CD4-positive, alpha-beta T cell treated with Interleukin-15 for 1 hour (primary cell): ENCODE data around the gene PAEP.

Experiments
- DNase-seq: peaks from one replicate; pipeline ENCODE4 v3.0.0-alpha.2; 2020

The PAEP gene

DNA sequence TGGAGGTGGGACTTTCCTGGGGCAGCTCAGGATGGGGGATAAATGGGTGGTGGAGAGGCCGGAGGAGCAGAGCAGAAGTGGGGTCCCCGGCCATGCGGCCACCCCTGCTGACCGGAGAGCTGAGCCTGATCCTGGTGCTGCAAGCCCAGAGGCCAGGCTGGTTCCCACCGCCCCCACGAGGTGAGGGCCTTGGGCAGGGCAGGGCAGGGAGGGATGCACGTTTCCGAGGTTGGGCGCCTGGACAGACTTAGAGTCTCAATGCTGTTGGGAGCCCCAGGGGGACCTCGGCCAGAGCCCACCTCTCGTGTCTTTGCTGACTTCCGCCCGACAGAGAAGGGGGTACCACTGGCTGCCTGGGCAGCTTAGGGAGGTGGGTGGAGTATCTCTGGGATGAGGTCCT is 10.1 kb upstream of the PAEP start:
- DNase-seq, result no peak

DNA sequence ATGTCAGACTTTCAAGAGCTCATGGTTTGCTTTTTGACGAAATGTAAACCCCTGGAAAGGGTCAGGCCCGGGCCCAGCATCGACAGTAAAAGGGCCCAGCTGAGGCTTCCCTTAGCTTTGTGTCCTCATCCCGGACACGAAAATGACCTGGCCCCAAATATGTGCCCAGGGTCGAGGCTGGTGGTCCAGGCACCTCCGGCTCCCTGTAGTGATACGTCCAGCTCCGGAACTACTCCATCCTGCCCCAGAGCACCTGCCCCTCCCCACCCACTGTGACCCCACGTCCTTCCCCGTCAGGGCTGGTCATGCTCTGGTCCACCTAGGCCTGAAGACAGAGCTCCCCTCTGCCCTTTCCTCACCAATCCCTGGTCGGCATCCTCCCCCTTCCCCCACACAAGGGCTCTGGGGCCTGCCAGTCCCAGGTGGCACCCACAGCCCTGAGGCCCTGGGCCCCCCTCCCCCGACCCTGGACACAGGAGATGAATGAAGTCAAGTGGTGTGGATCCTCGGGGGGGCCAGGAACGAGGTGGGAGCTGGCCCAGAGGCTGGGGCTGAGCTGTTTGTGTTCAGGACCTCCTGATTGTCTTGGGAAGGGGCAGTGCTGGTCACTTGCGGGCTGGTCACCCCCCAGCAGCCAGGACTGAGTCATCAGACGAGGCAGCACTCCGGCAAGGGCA is 9.4 kb upstream of the PAEP start:
- DNase-seq, result no peak

GRCh38 chr9:135552698-135553171 is 8.8 kb upstream of the PAEP start:
- DNase-seq, result no peak

DNA sequence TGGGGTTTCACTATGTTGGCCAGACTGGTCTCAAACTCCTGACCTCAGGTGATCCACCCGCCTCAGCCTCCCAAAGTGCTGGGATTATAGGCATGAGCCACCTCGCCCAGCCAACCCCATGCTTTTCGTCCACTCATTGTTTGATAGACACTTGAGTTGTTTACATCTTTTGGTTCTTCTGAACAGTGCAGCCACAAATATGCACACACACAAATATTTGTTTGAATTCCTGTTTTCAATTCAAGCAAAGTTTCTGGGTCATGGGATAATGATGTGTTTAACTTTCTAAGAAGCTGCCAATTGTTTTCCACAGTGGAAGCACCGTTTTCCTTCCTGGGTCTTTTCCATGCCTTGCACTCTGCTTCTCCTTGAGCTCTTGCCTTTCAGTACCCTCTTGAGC is 6.8 kb upstream of the PAEP start:
- no peak for DNase-seq

- DNase-seq, result no peak
Measured at GRCh38 chr9:135555203-135555602, 6.4 kb upstream of the PAEP start.

GRCh38 chr9:135555910-135556309 is 5.6 kb upstream of the PAEP start:
- DNase-seq, result no peak

DNA sequence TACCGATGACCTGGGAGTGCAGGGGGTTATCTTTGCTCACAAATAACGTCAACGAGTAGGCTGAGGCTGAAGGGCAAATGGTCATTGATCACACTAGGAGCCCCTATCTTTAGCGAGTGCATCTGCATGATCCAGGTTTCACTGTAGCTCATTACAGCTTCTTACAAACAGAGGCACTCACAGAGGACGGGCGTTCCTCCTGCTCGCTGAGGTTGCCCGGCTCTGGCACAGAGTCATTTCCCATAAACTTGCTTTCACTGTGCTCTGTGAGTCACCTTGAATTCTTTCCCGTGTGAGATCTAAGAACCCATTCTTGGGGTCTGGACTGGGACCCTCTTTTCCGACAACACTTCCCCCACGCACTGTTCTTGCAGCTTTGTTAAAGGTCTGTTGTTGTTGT is 1.9 kb upstream of the PAEP start:
- DNase-seq, result no peak

GRCh38 chr9:135562235-135562745 is 734 bp downstream of the PAEP start:
- no peak for DNase-seq

- DNase-seq, result no peak
Measured at GRCh38 chr9:135563039-135563476, 1.5 kb downstream of the PAEP start.

GRCh38 chr9:135563858-135564257 is 2.3 kb downstream of the PAEP start:
- DNase-seq, result no peak

DNA sequence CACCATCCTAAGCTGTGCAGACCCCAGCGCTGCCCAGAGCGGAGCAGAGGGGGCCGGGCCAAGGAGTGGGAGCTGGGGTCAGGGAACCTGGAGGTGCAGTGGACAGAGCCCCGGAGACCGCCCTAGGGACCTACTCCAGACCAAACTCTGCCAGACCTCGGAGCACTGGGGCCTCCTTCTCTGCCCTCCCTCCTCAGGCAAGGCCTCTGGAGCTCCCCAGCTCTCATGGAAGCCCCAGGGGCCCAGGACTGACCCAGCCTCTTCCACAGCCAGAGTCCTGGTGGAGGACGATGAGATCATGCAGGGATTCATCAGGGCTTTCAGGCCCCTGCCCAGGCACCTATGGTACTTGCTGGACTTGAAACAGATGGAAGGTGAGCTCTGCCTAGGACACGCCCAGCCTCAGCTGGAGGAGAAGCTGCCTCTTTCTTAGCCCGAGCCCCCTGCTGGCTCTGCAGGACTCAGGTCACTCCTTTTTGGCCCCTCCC is 3.6 kb downstream of the PAEP start:
- no peak for DNase-seq

GRCh38 chr9:135565636-135566035 is 4.1 kb downstream of the PAEP start:
- no peak for DNase-seq

GRCh38 chr9:135566552-135566951 is 5.0 kb downstream of the PAEP start:
- no peak for DNase-seq

DNA sequence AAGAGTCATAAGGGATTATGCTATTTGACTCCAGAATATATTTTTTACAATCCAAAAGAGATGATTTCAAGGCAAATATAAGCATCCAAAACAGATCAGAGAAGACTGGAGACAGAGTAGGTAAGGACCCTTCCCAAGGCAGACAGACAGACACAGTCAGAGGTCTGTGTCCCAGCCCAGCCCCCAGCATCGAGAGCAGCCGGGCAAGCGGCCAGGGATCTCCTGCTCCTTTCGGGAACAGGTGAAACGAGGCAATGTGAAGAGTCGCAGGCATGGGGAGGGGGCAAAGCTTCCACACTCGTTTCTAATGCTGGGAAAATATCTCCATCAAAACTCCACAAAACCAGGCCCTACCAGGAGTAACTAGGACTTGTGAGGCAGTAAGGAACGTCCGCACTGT is 5.8 kb downstream of the PAEP start:
- no peak for DNase-seq

DNA sequence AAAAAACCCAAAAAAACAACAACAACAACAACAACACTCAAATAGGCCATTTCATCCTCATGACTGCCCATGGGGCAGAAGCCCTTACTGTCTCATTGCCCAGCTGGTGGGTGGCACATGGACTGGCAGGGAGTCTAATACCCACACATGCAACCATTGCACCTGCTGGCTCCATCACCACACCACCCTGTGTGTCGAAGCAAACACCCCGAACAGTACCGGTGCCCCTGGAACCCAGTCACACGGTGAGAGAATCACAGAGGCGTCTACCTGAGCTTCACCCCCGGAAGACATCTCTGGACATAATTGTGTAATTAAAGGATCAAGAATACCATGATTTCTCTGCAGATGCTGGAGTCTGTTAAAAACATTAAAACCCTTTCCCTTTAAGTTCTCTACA is 6.5 kb downstream of the PAEP start:
- no peak for DNase-seq

DNA sequence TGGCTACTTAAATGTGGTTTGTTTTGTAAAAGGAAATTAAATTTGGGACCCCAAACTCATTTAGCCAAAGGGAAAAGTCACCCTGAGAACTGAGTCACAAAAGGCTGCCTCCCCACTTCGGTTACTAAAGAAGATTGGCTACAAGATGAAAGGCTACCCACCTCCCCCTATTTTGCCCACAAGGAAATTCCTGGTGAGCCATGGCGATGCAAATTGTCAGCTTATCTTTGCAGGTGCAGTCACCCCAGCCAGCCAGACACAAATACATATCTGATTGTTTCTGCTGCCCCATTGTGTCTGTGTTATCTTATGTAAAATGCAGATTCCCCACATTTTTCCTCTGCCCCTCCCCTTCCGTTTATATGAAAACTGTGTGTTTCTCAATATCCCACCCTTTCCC is 8.9 kb downstream of the PAEP start:
- no peak for DNase-seq

DNA sequence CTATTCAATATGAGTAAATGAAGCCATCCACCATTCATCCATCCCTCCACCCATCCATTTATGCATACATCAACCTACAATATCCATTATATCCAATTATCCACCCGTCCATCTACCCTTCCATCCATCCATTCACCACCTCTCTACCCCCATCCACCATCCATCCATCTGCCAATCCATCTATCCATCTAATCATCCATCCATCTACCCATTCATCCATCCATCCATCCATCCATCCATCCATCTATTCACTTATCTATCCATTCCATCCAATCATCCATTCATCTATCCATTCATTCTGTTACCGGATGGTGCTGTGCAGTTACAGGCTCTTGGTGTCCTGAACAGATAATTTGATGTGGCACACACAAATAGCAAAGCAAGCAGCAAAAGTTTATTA is 10.7 kb downstream of the PAEP start:
- no peak for DNase-seq

DNA sequence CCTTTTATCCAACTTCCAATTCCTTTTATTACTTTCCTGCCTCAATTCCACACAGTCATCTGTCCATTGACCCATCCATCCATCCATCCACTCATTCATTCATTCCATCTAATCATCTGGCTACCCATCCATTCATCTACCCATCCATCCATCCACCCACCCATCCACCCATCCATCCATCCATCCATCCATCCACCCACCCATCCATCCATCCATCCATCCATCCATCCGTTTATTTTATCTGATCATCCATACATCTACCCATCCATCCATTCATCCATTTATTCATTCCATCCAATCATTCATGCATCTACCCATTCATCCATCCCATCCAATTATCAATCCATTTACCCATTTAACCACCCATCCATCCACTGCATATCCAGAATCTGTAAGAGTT is 11.6 kb downstream of the PAEP start:
- DNase-seq, result no peak

GRCh38 chr9:135574331-135574730 is 12.8 kb downstream of the PAEP start:
- no peak for DNase-seq

DNA sequence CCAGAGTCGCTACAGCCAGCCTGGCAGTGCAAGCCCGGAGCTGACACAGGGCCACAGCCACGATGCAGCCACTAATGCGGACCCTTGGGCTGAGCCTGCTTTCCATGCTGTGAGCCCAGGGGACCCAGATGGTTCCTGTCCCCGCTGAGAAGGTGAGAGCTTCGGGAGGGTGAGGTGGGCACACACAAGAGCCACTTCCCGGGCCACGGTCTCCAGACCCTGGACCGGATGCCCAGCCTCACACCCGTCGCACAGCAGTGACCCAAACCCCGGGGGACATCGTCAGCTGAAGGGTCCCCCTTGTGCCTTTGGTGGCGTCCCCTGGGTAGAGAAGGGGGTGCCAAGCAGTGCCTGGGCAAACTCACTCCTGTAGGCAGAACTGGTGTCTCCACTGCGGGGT is 13.4 kb downstream of the PAEP start:
- DNase-seq, result no peak

DNA sequence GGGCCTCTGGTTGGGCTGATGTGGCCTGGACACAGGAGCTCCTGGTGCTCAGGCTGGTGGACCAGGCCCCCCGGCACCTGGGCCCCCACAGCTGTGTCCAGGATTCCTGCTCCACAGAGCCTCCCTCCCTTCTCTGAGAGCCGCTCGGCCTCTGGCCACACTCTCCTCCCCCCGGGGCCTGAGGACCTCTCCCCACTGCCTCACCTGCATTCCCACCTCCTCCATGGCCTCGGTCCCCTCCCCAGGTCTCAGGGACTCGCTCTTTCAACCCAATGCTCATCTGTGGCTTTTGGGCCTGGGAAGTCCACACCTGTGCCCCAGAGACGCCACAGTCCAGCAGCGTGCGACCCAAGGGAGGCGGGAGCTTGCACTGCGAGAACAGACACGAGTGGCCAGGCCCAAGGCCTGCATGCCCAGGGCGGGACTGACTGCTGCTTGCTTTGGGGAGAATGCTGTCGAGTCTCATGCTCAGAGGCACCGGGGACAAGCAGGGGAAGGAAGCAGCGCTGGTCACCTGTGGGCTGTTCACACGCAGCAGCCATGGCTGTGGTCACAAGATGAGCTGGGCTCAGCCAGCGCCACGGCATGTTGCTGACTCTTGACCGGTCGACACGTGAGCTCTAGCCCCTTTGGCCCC is 14.6 kb downstream of the PAEP start:
- no peak for DNase-seq

GRCh38 chr9:135577256-135577655 is 15.7 kb downstream of the PAEP start:
- DNase-seq, result no peak

- DNase-seq, result no peak
Measured at GRCh38 chr9:135579356-135579755, 17.8 kb downstream of the PAEP start.

DNA sequence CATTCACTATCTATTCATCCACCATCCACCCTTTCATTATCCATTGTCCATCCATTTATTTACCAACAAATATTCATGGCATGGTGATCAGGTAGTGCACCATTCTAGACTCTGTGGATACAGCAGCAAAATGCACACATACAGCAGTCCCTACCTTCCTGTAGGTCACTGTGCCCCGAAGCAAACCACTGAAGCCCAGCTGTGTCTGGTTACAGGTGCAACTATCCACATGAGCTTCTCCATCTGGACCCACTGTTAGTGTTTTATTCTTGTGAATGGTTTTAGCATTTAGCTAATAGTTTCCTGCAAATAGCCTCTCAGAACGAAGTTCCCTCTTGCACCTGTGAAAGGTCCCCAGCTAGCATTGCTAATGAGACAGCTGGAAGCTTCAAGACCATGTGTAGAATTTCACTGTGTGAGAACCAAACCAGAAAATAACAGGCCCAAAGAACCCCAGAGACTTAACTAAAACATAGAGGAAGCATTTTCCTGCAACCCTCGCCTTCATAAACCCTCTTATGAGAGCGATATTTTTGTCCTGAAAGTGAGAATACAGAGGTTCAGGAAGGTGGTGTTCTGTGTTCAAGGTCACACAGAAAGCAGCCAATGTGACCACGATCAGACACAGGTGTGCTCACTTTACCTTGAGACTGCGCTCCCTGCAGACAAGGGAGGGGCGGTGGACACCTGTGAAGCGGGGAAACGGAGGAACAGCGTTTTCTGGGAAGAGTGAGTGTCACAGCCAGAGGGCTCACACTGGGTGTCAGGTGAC is 18.5 kb downstream of the PAEP start:
- no peak for DNase-seq
